ENCODE results near the gene CHI3L1. TPM values are rescaled to one million over a fixed set of nuclear protein-coding genes. Genes with fewer than 3 reads are reported as not detected.

The CHI3L1 gene
- total RNA-seq, 2 donors from 2014 or later, result not detected

DNA sequence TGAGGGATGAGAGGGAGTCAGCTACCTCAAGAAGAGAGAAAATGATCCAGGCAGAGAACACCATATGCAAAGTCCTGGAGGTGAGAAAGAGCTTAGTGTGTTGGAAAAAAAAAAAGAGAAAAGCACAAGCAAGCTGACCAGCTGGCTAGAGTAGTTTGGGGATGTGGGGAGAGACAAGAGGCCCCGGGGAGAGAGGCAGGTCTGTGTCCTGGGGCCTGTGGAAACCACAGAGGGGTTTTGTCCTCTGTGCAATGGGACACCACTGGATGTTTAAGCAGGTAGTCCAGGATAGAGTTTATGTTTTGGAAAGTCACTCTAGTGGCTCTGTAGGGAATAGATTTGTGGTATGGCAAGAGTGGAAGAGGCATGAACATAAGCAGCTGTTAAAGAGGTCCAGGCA lies 14.4 kb upstream of the CHI3L1 start:
- DNase-seq (no peak), ATAC-seq (replicated peaks in 1 of 2) (no peak)
- Mint-ChIP-seq H3K27ac (no peak overlapping the region), H3K4me3 (no peak overlapping the region), H3K4me1 (ENCODE audit: low read depth) (no peaks in the 10 kb centered on the region), H3K27me3 (ENCODE audit: low read depth) (peaks cover 24% of the 10 kb centered on the region), H3K9me3 (peaks cover 0 to 1% of the 10 kb centered on the region in 2 donors), H3K36me3 (ENCODE audit: insufficient read depth in 2 of 2) (no peaks in the 10 kb centered on the region)

GRCh38 chr1:203199816-203200571 lies 13.5 kb upstream of the CHI3L1 start:
- Mint-ChIP-seq H3K9me3 (peaks cover 0 to 1% of the 10 kb centered on the region in 2 donors), H3K27ac (no peak overlapping the region), H3K27me3 (ENCODE audit: low read depth) (peaks cover 24% of the 10 kb centered on the region), H3K4me3 (no peak overlapping the region), H3K36me3 (ENCODE audit: insufficient read depth in 2 of 2) (no peaks in the 10 kb centered on the region), H3K4me1 (ENCODE audit: low read depth) (no peaks in the 10 kb centered on the region)
- DNase-seq (no peak), ATAC-seq (replicated peaks in 1 of 2) (no peak)

DNA sequence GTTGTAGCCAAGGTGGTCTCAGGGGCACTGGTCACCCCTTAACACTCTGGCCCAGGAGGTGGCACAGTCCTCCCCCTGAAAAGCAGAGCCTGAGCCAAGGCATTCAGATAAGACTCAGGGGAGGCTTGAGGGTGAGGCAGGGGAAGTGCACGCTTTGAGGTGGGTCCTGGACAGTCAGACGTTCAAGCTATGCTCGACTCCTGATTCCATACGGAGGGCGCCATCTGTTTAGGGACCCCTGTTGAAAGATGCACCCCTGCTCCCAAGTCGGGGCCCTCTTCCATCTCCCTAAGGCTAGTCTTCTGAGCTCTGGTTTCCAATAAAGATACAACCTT lies 12.9 kb upstream of the CHI3L1 start:
- Mint-ChIP-seq H3K4me1 (ENCODE audit: low read depth) (no peaks in the 10 kb centered on the region), H3K27ac (no peak overlapping the region), H3K36me3 (ENCODE audit: insufficient read depth in 2 of 2) (no peaks in the 10 kb centered on the region), H3K9me3 (peaks cover 0 to 1% of the 10 kb centered on the region in 2 donors), H3K4me3 (no peak overlapping the region), H3K27me3 (ENCODE audit: low read depth) (peaks cover 24% of the 10 kb centered on the region)
- no peak for ATAC-seq (replicated peaks in 1 of 2)
- DNase-seq, result no peak

DNA sequence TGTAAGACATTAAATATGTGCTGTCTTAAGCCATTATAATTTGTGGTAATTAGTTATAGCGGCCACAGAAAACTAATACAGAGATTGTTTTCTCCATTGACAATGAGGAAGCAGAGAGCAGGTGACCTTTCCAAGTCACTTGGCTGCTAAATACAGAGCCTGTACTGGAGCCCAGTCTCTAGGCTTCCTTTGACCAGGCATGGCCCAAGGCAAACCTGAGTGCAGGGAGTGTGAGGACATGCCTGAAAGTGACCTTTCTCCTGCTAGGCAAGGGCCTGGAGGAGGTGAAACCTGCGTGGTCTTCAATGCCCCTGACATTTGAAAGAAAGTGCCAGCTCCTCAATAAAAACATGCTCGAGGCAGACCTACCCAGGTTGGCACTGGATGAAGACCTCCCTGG lies 12.5 kb upstream of the CHI3L1 start:
- no peak overlapping the region for H3K4me3 Mint-ChIP-seq
- H3K9me3 Mint-ChIP-seq, result peaks cover 0 to 1% of the 10 kb centered on the region in 2 donors
- DNase-seq, result no peak
- ATAC-seq (replicated peaks in 1 of 2), result no peak
- H3K36me3 Mint-ChIP-seq (ENCODE audit: insufficient read depth in 2 of 2), result no peaks in the 10 kb centered on the region
- H3K27ac Mint-ChIP-seq, result no peak overlapping the region
- H3K4me1 Mint-ChIP-seq (ENCODE audit: low read depth), result no peaks in the 10 kb centered on the region
- H3K27me3 Mint-ChIP-seq (ENCODE audit: low read depth), result peaks cover 24% of the 10 kb centered on the region

GRCh38 chr1:203197625-203198024 lies 11.1 kb upstream of the CHI3L1 start:
- Mint-ChIP-seq H3K27ac (no peak overlapping the region), H3K4me3 (no peak overlapping the region), H3K9me3 (no peaks in the 10 kb centered on the region), H3K27me3 (ENCODE audit: low read depth) (peaks cover 14% of the 10 kb centered on the region), H3K36me3 (ENCODE audit: insufficient read depth in 2 of 2) (no peaks in the 10 kb centered on the region), H3K4me1 (ENCODE audit: low read depth) (no peaks in the 10 kb centered on the region)
- ATAC-seq (replicated peaks in 1 of 2) (no peak), DNase-seq (no peak)

DNA sequence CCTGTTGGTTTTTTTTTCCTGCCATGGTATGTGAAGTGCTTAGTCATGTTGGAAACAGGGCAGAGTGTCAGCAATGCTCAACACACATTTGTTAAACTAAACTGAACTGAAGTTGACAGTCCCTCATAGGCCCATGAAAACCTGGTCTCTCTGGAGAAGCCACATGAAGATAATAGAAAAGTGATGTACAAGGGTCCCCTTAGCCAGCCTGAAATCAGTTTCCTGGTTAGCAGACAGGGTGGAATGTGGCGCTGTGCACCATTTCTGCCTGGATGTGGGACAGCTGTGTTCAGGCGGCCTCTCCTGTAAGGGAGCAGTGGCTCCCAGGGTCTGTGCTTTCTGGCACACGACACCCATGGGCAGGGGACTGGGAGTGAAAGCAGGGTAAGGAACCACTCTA lies 9.9 kb upstream of the CHI3L1 start:
- Mint-ChIP-seq H3K4me3 (no peak overlapping the region), H3K27ac (no peak overlapping the region), H3K27me3 (ENCODE audit: low read depth) (peaks cover 21% of the 10 kb centered on the region), H3K9me3 (no peaks in the 10 kb centered on the region), H3K4me1 (ENCODE audit: low read depth) (no peaks in the 10 kb centered on the region), H3K36me3 (ENCODE audit: insufficient read depth in 2 of 2) (no peaks in the 10 kb centered on the region)
- no peak for DNase-seq
- ATAC-seq (replicated peaks in 1 of 2), result no peak

DNA sequence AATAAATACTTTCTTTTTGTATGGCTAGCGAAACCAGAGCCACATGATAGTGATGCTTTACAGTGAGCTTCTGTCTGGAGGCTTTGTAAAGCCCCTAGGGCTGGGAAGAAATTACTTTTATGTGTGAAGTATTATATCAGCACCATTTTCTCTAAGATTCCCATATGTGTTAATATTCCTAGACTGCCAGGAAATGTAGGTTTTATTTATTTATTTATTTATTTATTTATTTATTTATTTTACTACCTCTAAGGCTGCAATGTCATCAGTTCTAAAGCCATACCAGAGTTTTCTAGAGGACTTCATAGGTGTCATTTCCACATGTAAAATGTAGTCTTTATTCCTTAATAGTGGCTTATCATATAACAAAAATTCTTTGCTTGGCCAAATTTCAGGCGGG lies 4.4 kb upstream of the CHI3L1 start:
- Mint-ChIP-seq H3K4me1 (ENCODE audit: low read depth) (peaks cover 8% of the 10 kb centered on the region), H3K27ac (no peak overlapping the region), H3K36me3 (ENCODE audit: insufficient read depth in 2 of 2) (no peaks in the 10 kb centered on the region), H3K4me3 (no peak overlapping the region), H3K9me3 (no peaks in the 10 kb centered on the region), H3K27me3 (ENCODE audit: low read depth) (peaks cover 16% of the 10 kb centered on the region)
- no peak for DNase-seq
- no peak for ATAC-seq (replicated peaks in 1 of 2)

GRCh38 chr1:203189951-203190352 lies 3.4 kb upstream of the CHI3L1 start:
- no peaks in the 10 kb centered on the region for H3K36me3 Mint-ChIP-seq (ENCODE audit: insufficient read depth in 2 of 2)
- no peaks in the 10 kb centered on the region for H3K9me3 Mint-ChIP-seq
- ATAC-seq (replicated peaks in 1 of 2), result no peak
- no peak for DNase-seq
- H3K27ac Mint-ChIP-seq, result no peak overlapping the region
- peaks cover 8% of the 10 kb centered on the region for H3K4me1 Mint-ChIP-seq (ENCODE audit: low read depth)
- H3K27me3 Mint-ChIP-seq (ENCODE audit: low read depth), result peaks cover 16% of the 10 kb centered on the region
- H3K4me3 Mint-ChIP-seq, result no peak overlapping the region

GRCh38 chr1:203188686-203189232 lies 2.3 kb upstream of the CHI3L1 start:
- no peak overlapping the region for H3K4me3 Mint-ChIP-seq
- peaks cover 8% of the 10 kb centered on the region for H3K4me1 Mint-ChIP-seq (ENCODE audit: low read depth)
- H3K36me3 Mint-ChIP-seq (ENCODE audit: insufficient read depth in 2 of 2), result no peaks in the 10 kb centered on the region
- peaks cover 16% of the 10 kb centered on the region for H3K27me3 Mint-ChIP-seq (ENCODE audit: low read depth)
- ATAC-seq (replicated peaks in 1 of 2), result no peak
- H3K27ac Mint-ChIP-seq, result no peak overlapping the region
- no peaks in the 10 kb centered on the region for H3K9me3 Mint-ChIP-seq
- no peak for DNase-seq

GRCh38 chr1:203187689-203188264 lies 1.3 kb upstream of the CHI3L1 start:
- Mint-ChIP-seq H3K9me3 (no peaks in the 10 kb centered on the region), H3K36me3 (ENCODE audit: insufficient read depth in 2 of 2) (no peaks in the 10 kb centered on the region), H3K4me1 (ENCODE audit: low read depth) (peaks cover 8% of the 10 kb centered on the region), H3K27ac (no peak overlapping the region), H3K27me3 (ENCODE audit: low read depth) (peaks cover 16% of the 10 kb centered on the region), H3K4me3 (no peak overlapping the region)
- ATAC-seq (replicated peaks in 1 of 2) (no peak), DNase-seq (no peak)

DNA sequence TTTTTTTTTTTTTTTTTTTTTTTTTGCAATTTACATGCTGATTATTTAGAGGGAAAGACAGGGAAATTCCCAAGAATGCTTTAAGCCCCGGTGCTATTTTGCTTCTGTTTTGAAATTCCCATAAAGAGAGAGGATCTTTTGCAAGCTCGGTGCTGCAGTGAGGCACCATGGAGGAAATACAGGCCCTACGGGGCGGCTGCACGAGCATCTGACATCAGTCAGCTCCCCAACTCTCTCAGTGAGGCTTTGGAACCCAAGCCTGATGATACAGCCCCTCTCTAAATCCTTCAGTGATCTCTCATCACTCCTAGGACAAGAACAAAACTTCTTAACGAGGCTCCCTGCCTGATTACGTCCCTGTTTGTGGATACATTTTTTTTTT lies 791 bp upstream of the CHI3L1 start:
- H3K9me3 Mint-ChIP-seq, result no peaks in the 10 kb centered on the region
- ATAC-seq (replicated peaks in 1 of 2), result no peak
- H3K4me3 Mint-ChIP-seq, result no peak overlapping the region
- DNase-seq, result no peak
- H3K27me3 Mint-ChIP-seq (ENCODE audit: low read depth), result peaks cover 16% of the 10 kb centered on the region
- no peaks in the 10 kb centered on the region for H3K36me3 Mint-ChIP-seq (ENCODE audit: insufficient read depth in 2 of 2)
- no peak overlapping the region for H3K27ac Mint-ChIP-seq
- peaks cover 8% of the 10 kb centered on the region for H3K4me1 Mint-ChIP-seq (ENCODE audit: low read depth)

- H3K4me3 Mint-ChIP-seq, result no peak overlapping the region
- no peak overlapping the region for H3K27ac Mint-ChIP-seq
- H3K9me3 Mint-ChIP-seq, result no peaks in the 10 kb centered on the region
- H3K4me1 Mint-ChIP-seq (ENCODE audit: low read depth), result peaks cover 8% of the 10 kb centered on the region
- no peaks in the 10 kb centered on the region for H3K36me3 Mint-ChIP-seq (ENCODE audit: insufficient read depth in 2 of 2)
- ATAC-seq (replicated peaks in 1 of 2) (no peak), DNase-seq (no peak)
- peaks cover 9% of the 10 kb centered on the region for H3K27me3 Mint-ChIP-seq (ENCODE audit: low read depth)
These were observed 436 bp downstream of the CHI3L1 start for GRCh38 chr1:203186091-203186445.

DNA sequence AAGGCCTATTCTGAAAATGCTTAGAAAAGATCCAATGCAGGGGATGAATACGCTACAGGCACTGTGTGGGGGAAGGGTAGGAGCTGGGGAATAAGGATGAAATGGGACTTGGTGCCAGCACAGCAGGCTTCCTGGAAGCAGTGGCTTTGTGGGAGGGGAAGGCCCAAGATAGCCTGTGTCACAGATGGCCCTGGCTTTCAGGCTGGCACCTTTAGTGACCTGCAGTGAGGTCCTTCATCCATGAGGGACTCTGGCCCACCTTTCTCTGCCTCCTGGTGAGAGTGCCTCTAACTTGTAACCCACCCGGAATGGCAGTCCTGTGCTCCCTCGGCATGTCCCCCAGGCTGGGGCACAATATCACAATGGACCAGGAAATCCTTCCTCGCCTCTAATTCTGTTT lies 919 bp downstream of the CHI3L1 start:
- Mint-ChIP-seq H3K27me3 (ENCODE audit: low read depth) (peaks cover 9% of the 10 kb centered on the region), H3K27ac (no peak overlapping the region), H3K4me1 (ENCODE audit: low read depth) (peaks cover 8% of the 10 kb centered on the region), H3K9me3 (no peaks in the 10 kb centered on the region), H3K4me3 (no peak overlapping the region), H3K36me3 (ENCODE audit: insufficient read depth in 2 of 2) (no peaks in the 10 kb centered on the region)
- DNase-seq (no peak), ATAC-seq (replicated peaks in 1 of 2) (no peak)

DNA sequence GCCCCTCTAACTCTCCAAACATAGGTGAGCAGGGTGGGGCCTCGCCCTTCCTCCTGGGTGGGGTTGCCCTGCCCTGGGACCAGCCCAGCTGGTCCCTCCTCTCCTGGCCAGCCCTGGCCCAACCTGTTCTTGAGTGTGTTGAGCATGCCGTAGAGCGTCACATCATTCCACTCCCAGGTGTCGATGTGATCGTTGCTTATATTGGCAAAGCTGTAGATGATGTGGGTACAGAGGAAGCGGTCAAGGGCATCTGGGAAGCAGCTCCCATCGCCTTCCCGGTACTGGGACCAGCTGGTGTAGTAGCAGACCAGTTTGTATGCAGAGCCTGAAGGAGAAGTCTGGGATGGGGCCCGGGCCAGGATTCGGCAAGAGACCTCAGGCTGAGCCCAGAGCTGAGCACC lies 1.4 kb downstream of the CHI3L1 start:
- Mint-ChIP-seq H3K4me3 (no peak overlapping the region), H3K27ac (no peak overlapping the region), H3K27me3 (ENCODE audit: low read depth) (peaks cover 9% of the 10 kb centered on the region), H3K36me3 (ENCODE audit: insufficient read depth in 2 of 2) (no peaks in the 10 kb centered on the region), H3K4me1 (ENCODE audit: low read depth) (peaks cover 8% of the 10 kb centered on the region), H3K9me3 (no peaks in the 10 kb centered on the region)
- DNase-seq, result no peak
- no peak for ATAC-seq (replicated peaks in 1 of 2)
